Measurements from ENCODE around the gene CLNK. TPM values are rescaled to one million over a fixed set of nuclear protein-coding genes. Genes with fewer than 3 reads are reported as not detected.

The CLNK gene
- total RNA-seq, 2 donors from 2014 or later, result 0.16 TPM; not detected in 1

GRCh38 chr4:10673817-10674369 lies 10.7 kb downstream of the CLNK start:
- Histone ChIP-seq H3K27me3 (no peaks in the 10 kb centered on the region), H3K4me1 (no peaks in the 10 kb centered on the region), H3K9ac (ENCODE audit: low read depth in 2 of 2, low read length in 2 of 2) (no peak overlapping the region), H3K27ac (no peak overlapping the region), H3K4me3 (no peak overlapping the region), H3K9me3 (no peaks in the 10 kb centered on the region), H3K36me3 (no peaks in the 10 kb centered on the region)
- no peak for DNase-seq
- intact Hi-C loops (cut with DNase I), result no loop called here
- TF ChIP-seq, protein P1, sequence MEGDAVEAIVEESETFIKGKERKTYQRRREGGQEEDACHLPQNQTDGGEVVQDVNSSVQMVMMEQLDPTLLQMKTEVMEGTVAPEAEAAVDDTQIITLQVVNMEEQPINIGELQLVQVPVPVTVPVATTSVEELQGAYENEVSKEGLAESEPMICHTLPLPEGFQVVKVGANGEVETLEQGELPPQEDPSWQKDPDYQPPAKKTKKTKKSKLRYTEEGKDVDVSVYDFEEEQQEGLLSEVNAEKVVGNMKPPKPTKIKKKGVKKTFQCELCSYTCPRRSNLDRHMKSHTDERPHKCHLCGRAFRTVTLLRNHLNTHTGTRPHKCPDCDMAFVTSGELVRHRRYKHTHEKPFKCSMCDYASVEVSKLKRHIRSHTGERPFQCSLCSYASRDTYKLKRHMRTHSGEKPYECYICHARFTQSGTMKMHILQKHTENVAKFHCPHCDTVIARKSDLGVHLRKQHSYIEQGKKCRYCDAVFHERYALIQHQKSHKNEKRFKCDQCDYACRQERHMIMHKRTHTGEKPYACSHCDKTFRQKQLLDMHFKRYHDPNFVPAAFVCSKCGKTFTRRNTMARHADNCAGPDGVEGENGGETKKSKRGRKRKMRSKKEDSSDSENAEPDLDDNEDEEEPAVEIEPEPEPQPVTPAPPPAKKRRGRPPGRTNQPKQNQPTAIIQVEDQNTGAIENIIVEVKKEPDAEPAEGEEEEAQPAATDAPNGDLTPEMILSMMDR (IDR thresholded peaks at IDR 0.05), result no peak

DNA sequence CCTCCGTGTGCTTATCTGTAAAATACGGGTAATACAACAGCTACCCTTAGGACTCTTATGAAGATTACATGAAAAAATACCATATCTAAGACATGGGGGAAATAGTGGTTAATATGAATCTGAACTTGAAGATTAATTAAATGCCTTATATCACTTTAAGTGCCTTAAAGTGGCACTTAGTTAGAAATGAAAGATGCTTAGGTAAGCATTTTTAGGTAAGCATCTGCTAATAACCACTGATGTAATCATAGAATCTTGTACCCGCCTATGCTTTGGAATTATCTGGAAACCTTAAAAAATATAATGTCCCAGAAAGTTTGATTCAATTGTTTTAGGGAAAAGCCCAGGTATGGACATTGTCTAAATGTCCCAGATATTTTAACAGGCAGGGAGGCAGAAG lies 12.2 kb downstream of the CLNK start:
- Histone ChIP-seq H3K27me3 (no peaks in the 10 kb centered on the region), H3K9me3 (no peaks in the 10 kb centered on the region)
- DNase-seq, result no peak

GRCh38 chr4:10671799-10672198 lies 12.8 kb downstream of the CLNK start:
- intact Hi-C loops (cut with DNase I), result no loop called here
- Histone ChIP-seq H3K4me1 (no peaks in the 10 kb centered on the region), H3K36me3 (no peaks in the 10 kb centered on the region), H3K4me3 (no peak overlapping the region), H3K27ac (no peak overlapping the region), H3K27me3 (no peaks in the 10 kb centered on the region), H3K9ac (ENCODE audit: low read depth in 2 of 2, low read length in 2 of 2) (no peak overlapping the region), H3K9me3 (no peaks in the 10 kb centered on the region)
- TF ChIP-seq, protein P1 (IDR thresholded peaks at IDR 0.05), result no peak
- DNase-seq, result no peak

More for the DNA sequence above, 12.2 kb downstream of the CLNK start:
- Histone ChIP-seq H3K9ac (ENCODE audit: low read depth in 2 of 2, low read length in 2 of 2) (no peak overlapping the region), H3K4me3 (no peak overlapping the region), H3K36me3 (no peaks in the 10 kb centered on the region), H3K4me1 (no peaks in the 10 kb centered on the region), H3K27ac (no peak overlapping the region)
- intact Hi-C loops (cut with DNase I), result no loop called here
- TF ChIP-seq, protein P1 (IDR thresholded peaks at IDR 0.05), result no peak

GRCh38 chr4:10671366-10671765 lies 13.2 kb downstream of the CLNK start:
- intact Hi-C loops (cut with DNase I), result no loop called here
- Histone ChIP-seq H3K9me3 (no peaks in the 10 kb centered on the region), H3K4me3 (no peak overlapping the region), H3K27me3 (no peaks in the 10 kb centered on the region), H3K4me1 (no peaks in the 10 kb centered on the region), H3K36me3 (no peaks in the 10 kb centered on the region), H3K27ac (no peak overlapping the region), H3K9ac (ENCODE audit: low read depth in 2 of 2, low read length in 2 of 2) (no peak overlapping the region)
- no peak for DNase-seq
- TF ChIP-seq, protein P1 (IDR thresholded peaks at IDR 0.05), result no peak

DNA sequence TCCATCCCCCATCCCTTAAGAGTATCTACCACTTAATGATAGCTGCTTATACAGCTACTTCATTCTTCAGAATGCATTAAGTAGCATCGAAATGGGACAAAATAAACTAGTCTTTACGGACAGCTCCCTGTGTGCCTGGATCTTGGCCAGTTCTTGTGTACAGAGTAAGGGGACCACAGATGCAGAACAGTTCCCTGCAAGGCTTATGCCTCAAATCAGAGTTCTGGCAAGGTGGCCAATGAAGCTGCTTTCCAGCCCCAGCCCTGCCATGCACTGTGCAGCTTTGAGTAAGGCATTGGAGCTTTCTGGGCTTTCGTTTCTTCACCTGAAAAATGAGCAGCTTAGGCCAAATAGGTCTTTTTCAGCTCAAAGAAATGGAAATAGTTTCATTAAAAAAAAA lies 14.2 kb downstream of the CLNK start:
- H3K4me1 ChIP-seq, result no peaks in the 10 kb centered on the region
- intact Hi-C loops (cut with DNase I), result no loop called here
- H3K27ac ChIP-seq, result no peak overlapping the region
- no peaks in the 10 kb centered on the region for H3K36me3 ChIP-seq
- no peaks in the 10 kb centered on the region for H3K27me3 ChIP-seq
- no peak overlapping the region for H3K9ac ChIP-seq (ENCODE audit: low read depth in 2 of 2, low read length in 2 of 2)
- DNase-seq, result no peak
- no peaks in the 10 kb centered on the region for H3K9me3 ChIP-seq
- no peak overlapping the region for H3K4me3 ChIP-seq
- TF ChIP-seq, protein P1 (IDR thresholded peaks at IDR 0.05), result no peak

All from colonic mucosa (tissue), 4 donors.